GM21390 (cell line): Measurements from ENCODE around the gene ZFP2.

Experiments
- ATAC-seq: cut with Tn5 transposase; IDR thresholded peaks from one replicate; pipeline ENCODE4 v1.9.1; 2021; ENCODE audit not compliant: unreplicated experiment

The ZFP2 gene

GRCh38 chr5:178965465-178966055, 69.8 kb downstream of the ZFP2 start:
- no peak for ATAC-seq

- ATAC-seq: no peak
Measured at GRCh38 chr5:178981381-178981780, 85.7 kb downstream of the ZFP2 start.
